Epidermal melanocyte (primary cell): ENCODE results near the gene KIAA1549.
A peak's percentile ranks its signal among the peaks of the same experiment; 100 is the strongest.
"Not testable (repeated sequence)": the region's sequence is repeated elsewhere in the genome, so short reads cannot be mapped to it uniquely, and the experiment has no call there.

Experiments used
- DNase-seq: peaks from one replicate; pipeline ENCODE4 v3.0.0; 2011; ENCODE audit warnings: low spot score; ENCODE audit not compliant: insufficient read length

The KIAA1549 gene

GRCh38 chr7:138945154-138945553 is 36.0 kb downstream of the KIAA1549 start:
- no peak for DNase-seq

GRCh38 chr7:138944592-138944991 is 36.6 kb downstream of the KIAA1549 start:
- no peak for DNase-seq

- DNase-seq = no peak
These were observed 38.1 kb downstream of the KIAA1549 start for GRCh38 chr7:138943061-138943460.

GRCh38 chr7:138941545-138941944 is 39.6 kb downstream of the KIAA1549 start:
- DNase-seq = no peak

- DNase-seq = not testable (repeated sequence)
These were observed 40.6 kb downstream of the KIAA1549 start for GRCh38 chr7:138940602-138941001.

- no peak for DNase-seq
These were observed 43.7 kb downstream of the KIAA1549 start for GRCh38 chr7:138937484-138937883.

GRCh38 chr7:138935465-138936011 is 45.7 kb downstream of the KIAA1549 start:
- peak; percentile 60 for DNase-seq

- DNase-seq = no peak
These were observed 46.3 kb downstream of the KIAA1549 start for GRCh38 chr7:138934861-138935260.

GRCh38 chr7:138934367-138934766 is 46.8 kb downstream of the KIAA1549 start:
- no peak for DNase-seq

- no peak for DNase-seq
These were observed 48.3 kb downstream of the KIAA1549 start for GRCh38 chr7:138932870-138933269.

- DNase-seq = no peak
These were observed 48.8 kb downstream of the KIAA1549 start for GRCh38 chr7:138932427-138932826.

- DNase-seq = no peak
These were observed 51.2 kb downstream of the KIAA1549 start for GRCh38 chr7:138929969-138930368.

- no peak for DNase-seq
These were observed 55.0 kb downstream of the KIAA1549 start for GRCh38 chr7:138926241-138926612.

GRCh38 chr7:138924501-138925225 is 56.5 kb downstream of the KIAA1549 start:
- DNase-seq = no peak

GRCh38 chr7:138921277-138921676 is 59.9 kb downstream of the KIAA1549 start:
- no peak for DNase-seq

- DNase-seq = no peak
These were observed 61.3 kb downstream of the KIAA1549 start for GRCh38 chr7:138919911-138920310.

- DNase-seq = no peak
These were observed 62.0 kb downstream of the KIAA1549 start for GRCh38 chr7:138919216-138919615.

GRCh38 chr7:138918756-138919155 is 62.4 kb downstream of the KIAA1549 start:
- no peak for DNase-seq

- DNase-seq = no peak
These were observed 63.0 kb downstream of the KIAA1549 start for GRCh38 chr7:138918176-138918575.

- no peak for DNase-seq
These were observed 63.4 kb downstream of the KIAA1549 start for GRCh38 chr7:138917771-138918170.

- no peak for DNase-seq
These were observed 64.5 kb downstream of the KIAA1549 start for GRCh38 chr7:138916731-138917130.

GRCh38 chr7:138916275-138916674 is 64.9 kb downstream of the KIAA1549 start:
- DNase-seq = no peak

- no peak for DNase-seq
These were observed 67.4 kb downstream of the KIAA1549 start for GRCh38 chr7:138913783-138914182.
